HG03457 (cell line): Measurements from ENCODE around the gene BAIAP2L1.
A peak's percentile ranks its signal among the peaks of the same experiment; 100 is the strongest.

Experiments
- ATAC-seq: cut with Tn5 transposase; IDR thresholded peaks from one replicate; pipeline ENCODE4 v1.9.1; 2021; ENCODE audit warnings: moderate number of reproducible peaks; ENCODE audit not compliant: unreplicated experiment

The BAIAP2L1 gene

GRCh38 chr7:98280791-98281756 is 119.8 kb downstream of the BAIAP2L1 start, which contains the start of gene BRI3:
TSS of gene BRI3 (plus strand) at chr7:98281686. CDS start at chr7:98281796, 110 bp downstream.
- peak; percentile 67 for ATAC-seq

DNA sequence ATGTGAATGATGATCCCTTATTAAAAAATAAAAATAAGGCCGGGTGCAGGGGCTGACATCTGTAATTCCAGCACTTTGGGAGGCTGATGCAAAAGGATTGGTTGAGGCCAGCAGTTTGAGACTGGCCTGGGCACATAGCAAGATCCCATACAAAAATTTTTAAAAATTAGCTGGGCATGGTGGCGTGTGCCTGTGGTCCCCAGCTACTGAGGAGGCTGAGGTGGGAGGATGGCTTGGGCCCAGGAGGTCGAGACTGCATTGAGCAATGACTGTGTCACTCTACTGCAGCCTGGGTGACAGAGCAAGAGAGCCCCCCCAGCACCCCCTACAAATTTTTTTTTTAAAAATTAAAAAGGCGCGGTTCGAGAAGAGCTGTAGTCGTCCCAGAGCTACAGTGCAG is 120.6 kb downstream of the BAIAP2L1 start:
- ATAC-seq: no peak

DNA sequence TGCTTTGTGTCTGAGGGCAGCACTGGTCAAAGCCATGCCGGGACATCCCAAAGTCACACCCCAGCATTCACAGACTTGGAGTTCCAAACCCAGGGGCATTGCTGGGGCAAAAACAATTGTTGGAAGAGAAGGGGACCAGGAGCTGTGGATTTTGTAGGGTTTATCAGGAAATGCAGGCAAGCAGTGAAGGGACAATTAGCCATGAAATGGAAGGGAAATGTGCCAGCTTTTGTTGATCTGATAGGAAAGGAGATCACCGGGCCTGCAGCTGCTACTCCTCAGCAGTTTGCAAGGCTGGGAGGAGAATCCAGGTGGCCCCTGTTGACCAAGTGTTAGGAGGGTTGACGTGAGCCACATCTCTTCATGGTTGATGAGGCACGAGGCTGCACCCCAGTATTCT is 122.0 kb downstream of the BAIAP2L1 start:
- ATAC-seq: no peak

- no peak for ATAC-seq
Measured at GRCh38 chr7:98278408-98278807, 122.5 kb downstream of the BAIAP2L1 start.

DNA sequence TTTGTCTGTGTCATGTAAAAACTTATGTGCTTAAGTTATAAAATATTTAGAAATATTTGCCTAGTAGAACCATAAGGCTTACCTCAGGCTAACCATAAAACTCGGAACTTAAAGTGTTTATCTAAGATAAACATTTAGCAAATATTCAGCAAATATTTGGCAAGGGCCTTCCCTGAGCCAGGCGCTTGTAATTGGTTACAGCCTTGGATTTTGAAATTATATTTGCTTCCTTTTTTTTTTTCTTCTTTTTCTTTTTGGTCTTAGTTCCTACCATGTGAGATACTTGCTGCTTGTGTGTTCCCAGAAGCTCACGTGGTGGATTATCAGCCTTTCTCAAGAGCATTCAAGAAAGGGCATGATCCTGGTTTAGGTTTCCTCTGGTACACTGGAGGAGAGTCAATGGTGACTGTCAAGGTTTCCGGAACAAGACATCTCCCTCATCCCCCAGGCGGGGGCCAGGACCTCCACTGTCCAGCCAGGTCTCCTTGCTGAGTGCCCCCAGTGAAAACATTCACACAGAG is 124.6 kb downstream of the BAIAP2L1 start:
- no peak for ATAC-seq

DNA sequence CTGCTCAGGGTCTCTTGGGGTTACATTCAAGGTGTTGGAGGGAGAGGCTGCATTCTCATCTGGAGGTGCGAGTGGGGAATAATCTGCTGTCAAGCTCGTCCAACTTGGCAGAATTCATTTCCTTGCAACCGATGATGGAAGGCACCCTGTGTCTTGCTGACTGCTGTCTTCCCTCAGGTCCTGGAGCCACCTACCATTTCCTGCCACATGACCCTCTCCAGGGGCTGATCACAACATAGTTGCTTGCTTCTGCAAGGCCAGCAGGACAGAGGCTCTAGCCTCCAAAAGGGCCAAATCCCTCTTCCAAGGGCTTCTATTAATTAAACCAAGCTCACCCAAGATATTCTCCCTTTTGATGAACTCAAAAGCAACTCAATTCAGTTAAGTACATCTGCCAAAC is 133.6 kb downstream of the BAIAP2L1 start:
- no peak for ATAC-seq

DNA sequence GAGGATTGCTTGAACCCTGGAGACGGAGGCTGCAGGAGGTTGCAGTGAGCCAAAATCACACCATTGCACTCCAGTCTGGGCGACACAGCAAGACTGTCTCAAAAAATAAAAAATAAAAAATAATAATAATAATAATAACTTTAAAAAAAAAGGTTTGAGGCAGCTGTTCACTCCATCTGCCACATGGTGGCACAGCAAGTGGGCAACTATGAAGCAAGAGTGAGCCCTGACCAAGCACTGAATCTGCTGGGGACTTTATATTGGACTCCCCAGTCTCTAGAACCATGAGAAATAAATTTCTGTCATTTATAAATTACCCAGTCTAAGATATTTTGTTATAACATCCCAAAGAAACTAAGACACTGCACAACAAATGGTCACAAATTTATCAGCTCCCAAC is 134.1 kb downstream of the BAIAP2L1 start:
- no peak for ATAC-seq

GRCh38 chr7:98265841-98266271 is 135.0 kb downstream of the BAIAP2L1 start:
- ATAC-seq: no peak

DNA sequence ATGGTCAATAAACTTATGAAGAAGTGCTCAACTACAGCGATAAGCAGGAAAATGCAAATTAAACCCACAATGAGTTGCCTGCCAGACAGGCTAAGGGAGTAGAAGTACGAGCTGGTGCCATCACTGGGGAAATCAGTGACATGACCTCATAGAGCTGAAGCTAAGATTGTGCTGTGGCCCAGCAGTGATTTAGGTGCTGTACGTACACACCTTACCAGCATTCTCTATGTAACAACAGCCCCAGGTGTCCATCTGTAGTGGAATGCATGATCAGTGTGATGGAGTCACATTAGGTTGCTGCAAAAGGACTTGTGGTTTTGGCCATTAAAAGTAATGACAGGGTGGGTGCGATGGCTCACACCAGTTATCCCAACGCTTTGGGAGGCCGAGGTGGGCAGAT is 143.2 kb downstream of the BAIAP2L1 start:
- ATAC-seq: no peak

- ATAC-seq: no peak
Measured at GRCh38 chr7:98256431-98256830, 144.5 kb downstream of the BAIAP2L1 start.

DNA sequence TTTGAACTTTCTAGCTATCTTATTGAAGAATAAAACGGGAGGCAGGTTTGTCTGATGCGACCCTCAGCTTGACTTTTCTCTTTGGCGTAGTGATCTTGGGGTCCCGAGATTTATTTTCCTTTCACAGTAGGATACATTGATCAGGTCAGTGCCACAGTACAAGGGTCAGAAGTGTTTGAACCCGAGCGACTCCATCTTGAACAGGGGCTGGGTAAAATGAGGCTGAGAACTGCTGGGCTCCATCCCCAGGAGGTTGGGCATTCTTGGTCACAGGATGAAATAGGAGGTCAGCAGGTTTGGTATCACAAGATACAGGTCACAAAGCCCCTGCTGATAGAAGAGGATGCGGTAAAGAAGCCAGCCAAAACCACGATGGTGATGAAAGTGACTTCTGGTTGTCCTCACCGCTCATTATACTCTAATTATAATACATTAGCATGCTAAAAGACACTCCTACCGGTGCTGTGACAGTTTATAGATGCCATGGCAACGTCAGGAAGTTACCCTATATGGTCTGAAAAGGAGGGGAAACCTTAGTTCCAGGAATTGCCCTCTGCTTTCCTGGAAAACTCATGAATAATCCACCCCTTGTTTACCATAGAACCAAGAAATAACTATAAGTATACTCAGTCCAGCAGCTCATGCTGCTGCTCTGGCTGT is 145.8 kb downstream of the BAIAP2L1 start:
- ATAC-seq: no peak

GRCh38 chr7:98254516-98254915 is 146.4 kb downstream of the BAIAP2L1 start:
- no peak for ATAC-seq

- no peak for ATAC-seq
Measured at GRCh38 chr7:98252425-98253054, 148.3 kb downstream of the BAIAP2L1 start.

DNA sequence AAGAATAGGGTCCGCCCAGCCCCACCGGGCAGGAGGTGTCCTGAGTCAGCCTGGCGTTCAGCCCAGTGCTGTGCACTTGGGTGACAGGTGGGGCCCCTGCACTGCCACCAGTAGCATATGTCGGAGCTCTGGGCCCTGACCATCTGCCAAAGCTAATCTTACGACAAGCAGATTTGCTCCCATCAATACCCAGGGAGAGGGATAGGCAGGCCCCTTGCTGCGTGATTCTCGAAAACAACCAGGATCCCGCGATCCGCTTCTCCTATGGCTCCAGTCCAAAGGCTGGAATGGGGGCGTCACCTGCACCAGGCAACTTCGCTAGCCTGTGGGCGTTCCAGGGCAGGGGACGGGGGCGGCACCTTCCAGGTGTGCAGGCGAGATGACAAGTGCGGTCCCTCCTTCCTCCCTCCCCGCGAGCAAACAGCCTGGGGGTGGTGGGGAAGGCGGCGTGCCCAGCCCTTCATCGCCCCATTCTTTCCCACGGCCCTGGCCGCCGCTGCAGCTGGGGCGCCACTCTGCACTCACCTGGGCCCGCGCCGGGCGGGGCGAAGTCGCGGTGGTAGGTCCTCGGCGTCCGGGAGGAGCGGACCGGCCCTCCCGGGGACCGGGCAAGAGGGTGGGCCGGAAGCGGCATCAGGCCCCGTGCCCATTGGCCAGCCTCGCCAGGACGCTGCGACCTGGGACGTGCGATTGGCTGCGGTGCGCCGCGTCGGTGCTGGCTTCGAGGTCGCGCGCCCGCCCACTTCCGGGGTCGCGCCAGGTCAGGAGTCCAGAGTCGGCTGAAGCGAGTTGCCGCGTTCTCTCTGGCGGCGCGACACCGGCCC is 149.1 kb downstream of the BAIAP2L1 start, which contains the start of gene TECPR1:
TSS of gene TECPR1 (minus strand) at position 632 of the 824 bp plus-strand sequence. CDS start 6,086 bp downstream, outside the sequence.
- peak; percentile 97 for ATAC-seq

GRCh38 chr7:98251231-98251600 is 149.7 kb downstream of the BAIAP2L1 start:
- ATAC-seq: no peak

DNA sequence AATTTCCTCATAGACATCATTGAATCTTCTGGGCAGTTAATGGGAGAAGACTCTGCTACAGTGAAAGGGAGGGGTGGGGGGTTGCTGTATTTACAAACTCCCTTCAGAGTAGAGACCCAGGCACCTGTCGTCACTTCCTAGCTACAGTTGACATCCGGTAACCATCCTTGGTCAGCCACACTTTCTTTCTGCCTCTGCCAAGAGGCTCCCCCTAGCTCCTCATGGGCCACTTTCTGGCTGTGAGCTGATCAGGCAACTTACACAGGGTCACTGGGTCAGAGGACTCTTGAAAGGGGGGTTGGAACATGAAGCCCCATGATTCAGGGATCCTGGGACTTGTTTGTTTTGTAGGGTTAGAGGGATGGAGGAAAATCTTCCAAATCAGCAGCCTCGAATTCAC is 150.1 kb downstream of the BAIAP2L1 start:
- ATAC-seq: no peak

GRCh38 chr7:98249106-98249505 is 151.8 kb downstream of the BAIAP2L1 start:
- no peak for ATAC-seq

DNA sequence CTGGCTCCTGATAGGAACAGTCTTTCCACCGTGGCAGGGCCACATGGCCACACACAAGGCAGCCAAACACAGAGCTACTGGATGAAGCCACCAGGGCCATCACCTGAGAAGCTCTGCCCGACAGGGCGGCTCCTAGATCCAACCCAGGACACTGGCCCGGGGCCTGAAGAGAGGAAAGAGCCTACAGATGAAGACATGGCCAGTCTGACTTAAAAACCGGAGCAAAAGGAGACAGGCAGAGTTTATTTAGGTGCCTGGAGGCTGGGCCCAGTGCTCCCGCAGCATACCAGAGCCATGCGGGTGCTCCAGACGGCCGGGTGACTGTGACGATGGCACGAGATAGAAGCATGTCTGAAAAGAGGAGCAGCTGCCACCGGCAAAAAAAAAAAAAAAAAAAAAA is 152.7 kb downstream of the BAIAP2L1 start:
- ATAC-seq: no peak

GRCh38 chr7:98244871-98245270 is 156.0 kb downstream of the BAIAP2L1 start:
- ATAC-seq: no peak

DNA sequence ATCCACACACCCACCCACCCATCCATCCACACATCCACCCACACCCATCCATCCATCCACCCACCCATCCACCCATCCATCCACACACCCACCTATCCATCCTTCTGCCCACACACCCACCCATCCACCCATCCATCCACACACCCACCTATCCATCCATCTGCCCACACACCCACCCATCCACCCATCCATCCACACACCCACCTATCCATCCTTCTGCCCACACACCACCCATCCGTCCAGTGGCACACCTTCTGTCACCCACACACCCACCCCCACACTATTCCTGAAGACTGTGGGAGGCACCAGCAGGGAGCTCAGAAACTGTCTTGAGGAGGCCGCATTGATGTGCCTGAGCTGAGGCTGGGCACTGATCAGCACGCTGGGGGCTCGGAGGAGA is 158.0 kb downstream of the BAIAP2L1 start:
- ATAC-seq: no peak
